ENCODE data around the gene EIF2S3B. TPM values are rescaled to one million over a fixed set of nuclear protein-coding genes. Genes with fewer than 3 reads are reported as not detected.

EIF2S3B gene
- polyA plus RNA-seq, 1 donor from 2014 or later, result 0.41 TPM

DNA sequence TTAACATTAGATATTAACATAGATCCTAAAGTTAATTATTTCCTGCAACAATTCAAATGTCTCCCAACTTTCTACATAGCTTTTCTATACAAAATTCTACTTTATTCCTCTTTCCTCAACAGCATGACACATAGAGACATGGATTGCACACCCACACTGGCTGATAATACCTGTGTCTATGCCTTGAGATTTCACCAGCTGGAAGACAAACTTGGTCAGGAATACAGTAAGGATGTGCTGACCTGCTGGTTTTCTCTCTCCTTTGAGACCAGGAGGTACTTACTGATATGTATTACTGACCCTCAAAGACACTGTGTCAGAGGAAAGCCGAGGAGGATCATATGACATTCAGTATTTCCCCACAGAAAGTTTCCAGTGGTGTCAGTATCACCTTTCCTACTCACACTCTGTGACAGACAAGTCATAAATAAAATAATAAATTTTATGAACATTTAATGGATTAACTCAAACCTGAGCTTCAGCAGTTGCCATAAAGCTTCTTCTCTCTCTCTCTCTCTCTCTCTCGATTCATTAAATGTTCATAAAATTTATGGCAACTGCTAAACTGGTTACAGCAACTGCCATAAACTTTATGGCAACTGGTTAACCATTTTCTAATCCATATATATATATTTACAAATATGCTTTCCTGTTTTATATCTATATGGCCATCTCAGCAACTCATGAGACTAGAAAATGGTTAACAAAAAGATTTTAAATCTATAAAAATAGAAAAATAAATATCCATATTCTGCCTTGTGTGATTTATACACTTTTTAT is 22.7 kb downstream of the EIF2S3B start:
- Mint-ChIP-seq H3K27me3 (peaks cover 12% of the 10 kb centered on the region), H3K4me1 (no peaks in the 10 kb centered on the region), H3K27ac (no peak overlapping the region), H3K4me3 (no peak overlapping the region), H3K9me3 (no peaks in the 10 kb centered on the region), H3K36me3 (no peaks in the 10 kb centered on the region)

DNA sequence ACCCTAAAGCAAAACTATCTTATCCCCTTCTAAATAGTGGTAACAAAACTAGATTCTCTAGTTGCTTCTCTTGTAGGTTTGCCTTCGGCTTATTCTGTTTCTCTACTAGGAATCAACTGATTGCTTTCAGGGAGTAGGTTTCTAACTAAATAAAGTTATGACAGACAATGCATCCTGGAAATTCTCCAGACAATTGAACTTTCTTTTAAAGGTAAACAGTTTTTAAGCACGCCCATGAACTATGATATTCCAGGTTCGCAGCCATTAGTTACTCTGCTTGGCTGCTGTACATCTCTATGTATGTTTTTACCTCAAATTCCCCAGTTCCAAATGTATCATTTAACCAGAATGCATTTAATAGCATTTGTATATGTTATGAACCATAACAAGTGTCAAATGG is 23.9 kb downstream of the EIF2S3B start:
- no peaks in the 10 kb centered on the region for H3K9me3 Mint-ChIP-seq
- H3K27ac Mint-ChIP-seq, result no peak overlapping the region
- no peaks in the 10 kb centered on the region for H3K36me3 Mint-ChIP-seq
- peaks cover 12% of the 10 kb centered on the region for H3K27me3 Mint-ChIP-seq
- H3K4me1 Mint-ChIP-seq, result no peaks in the 10 kb centered on the region
- no peak overlapping the region for H3K4me3 Mint-ChIP-seq

DNA sequence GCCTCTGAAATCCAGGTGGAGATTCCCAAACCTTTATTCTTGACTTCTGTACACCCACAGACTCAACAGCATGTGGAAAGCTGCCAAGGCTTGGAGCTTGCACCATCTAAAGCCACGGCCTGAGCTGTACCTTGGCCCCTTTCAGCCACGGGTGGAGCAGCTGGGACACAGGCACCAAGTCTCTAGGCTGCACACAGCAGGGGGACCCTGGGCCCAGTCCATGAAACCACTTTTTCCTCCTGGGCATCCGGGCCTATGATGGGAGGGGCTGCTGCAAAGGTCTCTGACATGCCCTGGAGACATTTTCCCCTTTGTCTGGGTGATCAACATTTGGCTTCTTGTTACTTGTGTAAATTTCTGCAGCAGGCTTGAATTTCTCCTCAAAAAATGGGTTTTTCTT is 32.0 kb downstream of the EIF2S3B start:
- Mint-ChIP-seq H3K9me3 (no peaks in the 10 kb centered on the region), H3K27ac (no peak overlapping the region), H3K27me3 (peaks cover 6% of the 10 kb centered on the region), H3K4me1 (peaks cover 3 to 8% (median 7%) of the 10 kb centered on the region in 3 donors), H3K36me3 (no peaks in the 10 kb centered on the region), H3K4me3 (no peak overlapping the region)

DNA sequence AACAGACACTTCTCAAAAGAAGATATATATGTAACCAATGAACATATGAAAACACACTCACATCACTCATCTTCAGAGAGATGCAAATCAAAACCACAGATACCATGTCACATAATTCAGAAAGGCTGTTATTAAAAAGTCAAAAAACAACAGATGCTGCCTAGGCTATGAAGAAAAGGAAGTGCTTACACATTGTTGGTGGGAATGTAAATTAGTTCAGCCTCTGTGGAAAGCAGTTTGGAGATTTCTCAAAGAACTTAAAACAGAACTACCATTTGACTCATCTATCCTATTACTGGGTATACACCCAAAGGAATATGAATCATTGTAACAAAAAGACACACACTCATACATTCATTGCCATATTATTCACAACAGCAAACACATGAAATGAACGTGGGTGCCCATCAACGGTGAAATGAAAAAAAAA is 35.1 kb downstream of the EIF2S3B start:
- Mint-ChIP-seq H3K4me1 (peaks cover 3 to 8% (median 7%) of the 10 kb centered on the region in 3 donors), H3K27ac (no peak overlapping the region), H3K27me3 (peaks cover 1% of the 10 kb centered on the region), H3K4me3 (no peak overlapping the region), H3K36me3 (no peaks in the 10 kb centered on the region), H3K9me3 (no peaks in the 10 kb centered on the region)

DNA sequence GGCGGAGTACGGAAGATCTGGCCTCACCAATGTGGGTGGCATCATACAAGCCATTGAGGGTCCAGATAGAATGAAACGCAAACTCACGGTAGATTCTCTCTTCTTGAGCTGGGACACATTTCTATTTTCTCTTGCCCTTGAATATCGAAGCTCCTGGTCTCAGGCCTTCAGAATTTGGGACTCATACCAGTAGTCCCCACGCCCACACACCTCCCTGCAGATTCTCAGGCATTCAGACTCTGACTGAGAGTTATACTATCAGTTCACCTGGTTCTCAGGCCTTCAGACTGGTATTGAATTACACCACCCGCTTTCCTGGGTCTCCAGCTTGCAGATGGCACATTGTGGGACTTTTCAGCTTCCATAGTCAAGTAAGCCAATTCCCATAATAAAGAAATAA is 37.8 kb downstream of the EIF2S3B start:
- Mint-ChIP-seq H3K9me3 (no peaks in the 10 kb centered on the region), H3K36me3 (no peaks in the 10 kb centered on the region), H3K4me1 (peaks cover 3 to 8% (median 7%) of the 10 kb centered on the region in 3 donors), H3K27ac (no peak overlapping the region), H3K4me3 (no peak overlapping the region), H3K27me3 (peaks cover 1% of the 10 kb centered on the region)

DNA sequence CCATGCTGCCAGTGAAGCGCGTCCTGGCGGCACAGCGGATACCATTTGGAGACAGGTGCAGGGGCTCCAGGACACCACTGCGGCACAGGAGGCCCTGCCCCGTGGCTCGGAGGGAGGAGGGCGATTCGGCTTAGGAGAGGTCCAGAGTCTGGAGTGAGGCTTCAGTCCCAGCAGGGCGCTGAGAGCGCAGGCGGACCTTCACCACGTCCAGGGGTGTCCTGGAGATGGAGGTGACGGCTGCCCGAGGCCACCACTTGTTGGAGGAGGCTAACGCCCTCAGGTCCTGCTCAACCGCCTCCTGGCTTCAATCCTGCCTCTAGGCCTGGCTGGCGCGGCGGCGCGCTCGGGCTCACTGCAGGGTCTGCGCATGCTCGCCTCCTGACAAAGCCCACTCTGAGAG is 45.7 kb downstream of the EIF2S3B start:
- Mint-ChIP-seq H3K4me3 (no peak overlapping the region), H3K4me1 (no peaks in the 10 kb centered on the region), H3K27me3 (no peaks in the 10 kb centered on the region), H3K36me3 (no peaks in the 10 kb centered on the region), H3K9me3 (peaks cover 0 to 3% (median 2%) of the 10 kb centered on the region in 3 donors), H3K27ac (no peak overlapping the region)

DNA sequence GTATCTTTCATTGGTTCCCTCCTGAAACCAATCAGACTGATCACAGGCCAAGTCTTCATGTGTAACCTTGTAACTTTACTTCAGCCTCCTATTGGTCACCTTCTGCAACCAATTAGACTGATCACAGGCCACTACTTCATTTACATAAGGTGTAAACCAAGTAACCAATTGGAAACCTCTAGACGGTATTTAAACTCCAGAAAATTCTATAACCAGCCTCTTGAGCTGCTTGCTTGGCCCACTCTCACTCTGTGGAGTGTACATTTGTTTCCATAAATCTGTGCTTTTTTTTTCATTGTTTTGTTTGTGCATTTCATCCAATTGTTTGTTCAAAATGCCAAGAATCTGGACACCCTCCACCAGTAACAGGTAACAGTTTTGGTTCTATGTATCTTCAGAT is 47.5 kb downstream of the EIF2S3B start:
- peaks cover 0 to 3% (median 2%) of the 10 kb centered on the region in 3 donors for H3K9me3 Mint-ChIP-seq
- no peak overlapping the region for H3K4me3 Mint-ChIP-seq
- H3K27me3 Mint-ChIP-seq, result no peaks in the 10 kb centered on the region
- H3K36me3 Mint-ChIP-seq, result peaks cover 1% of the 10 kb centered on the region
- no peak overlapping the region for H3K27ac Mint-ChIP-seq
- peaks cover 2 to 8% (median 5%) of the 10 kb centered on the region in 3 donors for H3K4me1 Mint-ChIP-seq

DNA sequence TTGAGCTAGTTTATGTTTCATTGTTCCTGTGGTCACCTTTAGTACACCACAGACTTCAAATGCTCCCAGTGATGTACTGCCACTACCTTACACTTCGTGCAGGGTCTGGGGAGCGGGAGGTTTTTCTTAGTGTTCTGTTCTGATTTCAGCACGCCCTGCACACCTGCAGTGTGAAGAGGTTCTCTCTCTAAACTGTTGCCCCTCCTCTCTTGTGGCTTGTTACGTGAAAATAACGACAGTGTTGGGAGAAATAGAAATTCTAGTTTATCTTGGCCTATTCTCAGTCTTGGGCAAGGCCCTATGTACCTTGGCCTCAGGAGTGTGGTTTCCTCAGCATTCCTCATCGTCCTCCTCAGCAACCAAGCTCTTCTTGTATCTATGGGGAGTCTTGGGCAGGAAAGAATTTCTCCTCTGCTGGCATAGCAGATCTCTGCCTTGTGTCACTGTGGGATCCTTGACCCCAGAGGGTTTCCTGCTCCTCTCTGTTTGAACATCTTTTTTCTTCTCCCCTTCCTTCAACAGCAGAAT is 48.6 kb downstream of the EIF2S3B start:
- no peak overlapping the region for H3K27ac Mint-ChIP-seq
- H3K9me3 Mint-ChIP-seq, result peaks cover 0 to 3% (median 2%) of the 10 kb centered on the region in 3 donors
- H3K36me3 Mint-ChIP-seq, result peaks cover 1% of the 10 kb centered on the region
- peaks cover under 1% of the 10 kb centered on the region for H3K27me3 Mint-ChIP-seq
- H3K4me3 Mint-ChIP-seq, result peak overlapping the region in 2 of 4 donors; percentile 0 to 74
- H3K4me1 Mint-ChIP-seq, result peaks cover 5 to 8% (median 6%) of the 10 kb centered on the region in 3 donors

DNA sequence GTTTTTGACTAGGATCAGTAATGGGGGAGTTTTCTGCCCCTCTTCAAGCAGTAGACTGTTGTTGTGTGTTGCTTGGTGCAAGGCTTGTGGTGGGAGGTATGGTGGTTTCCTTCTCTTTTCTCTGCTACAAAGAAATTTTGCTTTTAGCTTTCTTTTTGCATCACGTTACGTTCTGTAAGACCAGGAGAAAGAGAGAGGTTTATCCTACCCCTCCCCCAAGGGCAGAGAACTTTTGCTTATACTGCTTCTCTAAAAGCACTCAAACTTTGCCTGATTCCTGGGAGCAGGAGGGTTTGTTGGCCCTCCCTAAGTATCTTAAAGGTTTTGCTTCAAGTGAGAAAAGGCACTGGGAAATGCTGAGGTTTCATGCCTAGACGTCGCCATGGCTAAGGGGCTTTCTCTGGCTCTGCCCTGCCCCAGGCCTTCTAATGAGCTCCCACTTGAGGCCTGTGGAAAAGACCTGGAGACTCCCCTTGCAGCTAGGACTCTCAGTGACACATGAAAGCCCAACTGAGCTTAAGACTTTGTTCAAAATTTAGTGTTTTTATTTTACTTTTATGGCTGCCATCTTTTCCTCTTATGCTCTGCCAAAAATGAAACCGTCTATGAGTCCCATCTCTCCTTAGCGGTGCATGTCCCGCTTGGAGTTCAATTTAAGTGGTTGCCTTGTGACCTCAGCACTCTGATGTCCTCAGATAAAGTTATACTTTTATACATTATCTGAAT is 49.2 kb downstream of the EIF2S3B start:
- peaks cover 5 to 8% (median 6%) of the 10 kb centered on the region in 3 donors for H3K4me1 Mint-ChIP-seq
- peaks cover 2% of the 10 kb centered on the region for H3K27me3 Mint-ChIP-seq
- no peak overlapping the region for H3K27ac Mint-ChIP-seq
- H3K36me3 Mint-ChIP-seq, result peaks cover 1% of the 10 kb centered on the region
- peaks cover 0 to 3% (median 2%) of the 10 kb centered on the region in 3 donors for H3K9me3 Mint-ChIP-seq
- peak overlapping the region in 2 of 4 donors; percentile 6 to 74 for H3K4me3 Mint-ChIP-seq

DNA sequence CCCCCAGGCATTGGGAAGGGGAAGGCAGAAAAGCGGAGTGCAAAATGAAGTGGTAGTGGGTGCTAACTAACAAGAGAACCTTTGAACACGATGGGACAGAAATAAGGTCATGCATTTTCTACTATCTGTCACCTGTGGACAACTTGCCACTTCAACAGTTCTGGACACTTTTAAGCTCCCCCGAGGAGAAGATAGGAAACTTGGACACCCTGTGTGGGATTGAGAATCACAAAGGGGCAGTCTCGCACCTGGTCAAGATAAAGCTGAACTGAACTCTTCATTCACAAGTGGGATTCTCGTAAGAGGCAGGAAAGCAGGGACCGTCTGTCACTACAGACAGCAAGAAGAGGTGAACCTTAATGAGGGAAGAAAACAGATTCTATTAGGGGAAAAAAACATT is 51.6 kb downstream of the EIF2S3B start:
- H3K27me3 Mint-ChIP-seq, result peaks cover 2% of the 10 kb centered on the region
- H3K27ac Mint-ChIP-seq, result peak overlapping the region in 1 of 3 donors; percentile 62
- peaks cover 0 to 3% (median 2%) of the 10 kb centered on the region in 3 donors for H3K9me3 Mint-ChIP-seq
- peaks cover 5 to 8% (median 6%) of the 10 kb centered on the region in 3 donors for H3K4me1 Mint-ChIP-seq
- H3K36me3 Mint-ChIP-seq, result peaks cover 3% of the 10 kb centered on the region
- peak overlapping the region in 1 of 4 donors; percentile 44 for H3K4me3 Mint-ChIP-seq

DNA sequence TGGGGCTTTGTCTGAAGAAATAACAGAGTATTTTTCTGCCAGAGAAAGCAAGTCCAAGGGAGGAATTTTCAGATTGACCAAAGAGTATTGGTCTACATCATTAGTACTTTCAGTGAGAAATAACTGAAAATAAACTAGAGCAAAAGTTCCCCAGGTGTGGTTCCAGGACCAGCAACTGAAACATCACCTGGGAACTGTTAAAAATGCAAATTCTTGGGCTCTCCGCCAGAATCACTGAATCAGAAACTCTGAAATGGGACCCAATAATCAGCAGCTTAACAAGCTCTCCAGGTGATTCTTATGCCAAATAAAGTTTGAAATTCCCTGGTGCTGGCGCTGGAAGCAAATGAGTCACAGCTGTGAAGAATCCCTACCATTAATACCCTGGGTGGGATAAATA is 52.1 kb downstream of the EIF2S3B start:
- Mint-ChIP-seq H3K36me3 (peaks cover 3% of the 10 kb centered on the region), H3K4me1 (peaks cover 5 to 8% (median 6%) of the 10 kb centered on the region in 3 donors), H3K27ac (peak overlapping the region in 1 of 3 donors; percentile 62), H3K4me3 (peak overlapping the region in 1 of 4 donors; percentile 44), H3K27me3 (peaks cover 2% of the 10 kb centered on the region), H3K9me3 (peaks cover 0 to 3% (median 2%) of the 10 kb centered on the region in 3 donors)

Other genes starting within 250 kb of the EIF2S3B start
- 13.1 TPM for gene KLRD1, start 198.0 kb upstream of the EIF2S3B start, polyA plus RNA-seq
- 15.8 TPM for gene KLRK1, start 115.8 kb upstream of the EIF2S3B start, polyA plus RNA-seq
- gene KLRC4, start 96.1 kb upstream of the EIF2S3B start, polyA plus RNA-seq, result not detected
- gene KLRC3, start 85.3 kb upstream of the EIF2S3B start, polyA plus RNA-seq, result not detected
- gene KLRC2, start 69.9 kb upstream of the EIF2S3B start, polyA plus RNA-seq, result not detected
- 4.5 TPM for gene KLRC1, start 52.5 kb upstream of the EIF2S3B start, polyA plus RNA-seq
- 42.0 TPM for gene MAGOHB, start 107.7 kb downstream of the EIF2S3B start, polyA plus RNA-seq
- gene STYK1, start 168.2 kb downstream of the EIF2S3B start, polyA plus RNA-seq, result not detected
- 14.9 TPM for gene YBX3, start 217.4 kb downstream of the EIF2S3B start, polyA plus RNA-seq